HG03108 (cell line): ENCODE data around the gene HPCAL4.
A peak's percentile ranks its signal among the peaks of the same experiment; 100 is the strongest.

Source experiments
- ATAC-seq: cut with Tn5 transposase; IDR thresholded peaks from one replicate; pipeline ENCODE4 v1.9.1; 2021; ENCODE audit warnings: moderate library complexity; ENCODE audit not compliant: unreplicated experiment

Gene HPCAL4

DNA sequence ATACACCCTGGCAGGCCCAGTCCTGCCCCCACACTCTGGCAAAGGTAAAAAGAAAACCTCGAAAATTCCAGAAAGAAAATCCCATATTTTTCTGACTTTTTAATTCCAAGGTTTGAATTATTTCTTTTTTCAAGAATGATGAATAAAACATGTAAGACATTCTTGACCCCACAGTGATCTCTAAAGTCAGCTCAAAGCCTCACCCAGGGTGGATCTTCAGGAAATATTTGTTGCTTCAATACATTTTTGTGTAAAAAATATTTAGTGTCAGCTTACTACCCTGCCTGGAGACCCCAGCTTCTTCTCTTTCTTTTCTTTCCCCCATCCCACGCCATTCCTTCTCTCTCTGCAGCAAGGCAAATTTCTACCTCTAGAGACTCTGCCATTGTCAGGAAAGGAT lies 12.3 kb downstream of the HPCAL4 start:
- no peak for ATAC-seq

DNA sequence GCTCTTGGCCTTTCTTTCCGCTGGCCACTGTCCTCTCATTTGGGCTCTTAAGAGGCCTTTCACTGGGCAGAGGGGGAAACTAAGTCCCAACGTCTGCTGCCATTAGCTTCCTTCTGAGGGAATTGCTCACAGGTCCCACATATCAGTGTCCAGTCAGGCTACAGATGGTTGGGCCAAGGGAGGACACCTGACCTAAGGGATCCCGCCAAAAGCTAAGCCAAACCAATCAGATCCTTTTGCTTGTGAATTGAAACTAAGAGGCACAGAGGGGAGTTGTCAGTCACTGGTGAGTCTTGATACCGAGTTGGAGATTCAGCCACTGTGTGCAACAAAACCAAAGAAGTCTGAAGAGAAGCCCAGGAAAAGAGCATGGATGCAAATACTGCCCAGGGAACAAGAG lies 13.6 kb downstream of the HPCAL4 start:
- ATAC-seq: no peak

DNA sequence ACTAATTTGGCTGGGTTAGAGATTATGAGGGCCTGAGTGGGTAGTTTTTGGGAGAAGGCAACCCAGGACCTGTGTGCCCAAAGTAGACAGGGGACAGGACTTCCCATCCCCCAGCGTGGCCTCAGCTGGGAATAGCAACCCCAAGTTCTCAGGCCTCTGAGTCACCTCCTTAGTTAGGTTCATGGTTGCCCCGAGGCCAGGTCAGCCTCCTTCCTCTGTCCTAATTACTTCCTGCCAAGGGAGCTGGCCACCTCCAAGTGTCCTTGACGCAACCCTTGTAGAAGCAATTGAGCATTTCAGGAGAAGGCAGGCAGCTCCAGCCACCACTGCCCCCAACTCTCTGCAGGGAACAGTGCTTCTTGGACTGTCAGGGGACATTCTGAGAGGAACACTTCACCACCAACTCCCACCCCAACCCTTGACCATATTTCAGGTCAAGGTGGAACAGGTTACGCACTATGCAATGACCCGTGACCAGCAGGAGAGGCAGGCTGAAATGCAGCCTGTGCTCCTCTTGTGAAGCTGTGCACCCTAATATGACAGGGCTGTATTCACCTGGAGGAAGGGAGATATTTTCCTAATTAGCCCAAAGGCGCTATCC lies 14.2 kb downstream of the HPCAL4 start:
- no peak for ATAC-seq

DNA sequence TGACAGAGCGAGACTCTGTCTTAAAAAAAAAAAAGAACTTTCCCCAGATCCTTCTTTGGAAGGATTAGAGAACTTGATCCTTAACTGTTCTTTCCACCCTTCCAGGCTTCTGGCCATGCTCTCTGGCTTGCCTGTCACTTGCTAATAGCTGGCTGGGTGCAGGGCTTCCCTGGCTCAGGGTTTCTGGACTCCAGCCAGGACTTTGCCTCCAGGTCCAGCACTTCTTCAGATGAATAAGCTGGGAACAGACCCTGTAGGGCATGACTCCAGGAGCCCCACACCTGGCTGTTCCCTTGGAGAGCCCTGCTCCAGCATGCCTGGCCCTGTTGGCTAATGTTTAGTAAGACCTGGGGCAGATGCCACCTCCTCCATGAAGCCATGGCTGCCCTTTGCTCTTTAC lies 16.0 kb downstream of the HPCAL4 start:
- ATAC-seq: no peak

DNA sequence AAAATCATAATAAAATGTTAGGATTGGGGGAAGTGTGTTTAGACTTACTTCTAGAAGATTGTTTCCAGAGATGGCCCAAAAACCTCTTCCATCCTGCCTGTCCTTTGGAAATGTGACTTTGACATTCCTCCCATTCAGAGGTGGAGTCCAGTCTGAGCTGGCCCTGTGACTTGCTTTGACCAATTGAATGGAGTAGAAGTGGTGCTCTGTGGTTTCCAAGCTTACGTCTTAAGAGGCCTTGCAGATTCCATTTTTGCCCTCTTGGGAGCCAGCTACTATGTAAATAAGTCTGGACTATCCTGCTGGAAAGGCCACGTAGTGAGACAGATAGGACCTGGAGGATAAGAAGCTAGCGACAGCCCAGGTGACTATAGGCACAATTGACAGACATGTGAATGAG lies 18.0 kb downstream of the HPCAL4 start:
- no peak for ATAC-seq

DNA sequence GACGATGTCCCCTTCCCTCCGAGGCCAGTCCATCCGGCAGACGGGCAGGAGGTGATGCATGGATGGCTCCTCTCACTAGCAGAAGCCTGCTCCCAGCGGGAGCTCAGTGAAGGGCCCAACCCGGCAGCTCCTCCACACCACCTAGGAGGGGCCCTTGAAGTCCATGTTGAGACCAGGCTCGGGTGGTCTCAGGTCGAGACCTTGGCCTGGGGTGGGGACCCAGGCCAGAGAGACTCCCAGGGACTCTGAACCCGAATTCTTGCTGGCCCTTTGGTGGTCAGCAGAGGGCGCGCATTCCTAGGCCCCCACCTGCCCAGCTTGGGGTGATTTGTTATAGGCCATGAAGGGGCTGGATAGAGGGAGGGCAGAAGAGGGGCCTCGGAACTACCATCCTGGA lies 18.7 kb downstream of the HPCAL4 start:
- ATAC-seq: no peak

DNA sequence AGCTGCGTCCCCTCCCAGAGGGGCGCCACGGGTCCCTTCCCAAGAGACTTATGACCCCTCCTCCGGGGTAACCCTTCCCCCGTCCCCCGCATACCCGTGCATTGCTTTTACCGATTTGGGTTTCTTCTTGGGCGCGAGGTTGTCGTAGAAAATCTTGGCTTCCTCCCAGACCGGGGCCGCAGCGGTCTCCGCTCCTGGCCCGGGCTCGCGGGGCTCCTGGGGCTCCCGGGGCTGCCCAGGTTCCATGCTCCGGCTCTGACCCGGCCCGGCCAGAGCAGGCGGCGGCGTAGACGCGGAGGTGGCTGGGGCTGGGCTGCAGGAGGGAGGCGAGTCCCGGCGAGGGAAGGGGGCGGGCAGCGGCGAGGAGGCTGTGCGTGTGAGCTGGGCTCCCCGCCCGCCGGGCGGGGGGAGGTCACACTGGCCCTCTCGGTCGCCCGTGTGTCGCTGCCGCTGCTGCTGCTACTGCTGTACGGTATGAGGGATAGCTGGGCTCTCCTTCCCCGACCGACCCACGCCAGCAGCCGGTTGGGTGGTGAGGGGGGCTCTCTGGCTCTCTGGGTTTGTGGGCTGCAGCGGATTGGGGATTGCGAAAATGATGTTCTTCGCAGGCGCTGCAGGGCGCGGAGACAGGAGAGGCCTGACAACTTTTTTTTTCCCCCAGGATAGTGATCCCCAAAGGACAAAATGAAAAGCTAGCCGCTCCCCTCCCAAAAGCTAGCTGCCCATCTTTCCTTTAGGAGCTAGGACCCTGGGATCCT lies 19.3 kb downstream of the HPCAL4 start, which contains the start of gene NT5C1A:
NT5C1A (minus strand) TSS at position 315 of the 758 bp plus-strand sequence; CDS start at position 246, 69 bp downstream.
- no peak for ATAC-seq

DNA sequence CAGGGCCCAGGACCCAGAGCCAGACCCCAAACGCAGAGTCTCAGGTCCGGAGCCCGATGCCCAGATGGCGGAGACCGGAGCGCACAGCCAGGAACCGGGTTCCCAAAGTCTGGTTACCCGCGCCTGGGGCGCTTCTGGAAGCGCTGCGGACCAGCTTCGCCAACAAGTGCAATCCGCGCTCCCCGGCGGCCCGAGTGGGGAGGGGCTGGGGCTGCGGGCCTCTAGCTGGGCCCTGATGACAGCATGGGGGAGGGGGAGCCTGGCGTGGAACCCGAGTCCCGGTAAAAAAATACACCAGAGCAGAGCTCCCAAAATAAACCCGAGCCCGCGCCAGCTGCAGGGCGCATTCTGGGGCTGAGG lies 19.8 kb downstream of the HPCAL4 start:
- ATAC-seq: no peak

DNA sequence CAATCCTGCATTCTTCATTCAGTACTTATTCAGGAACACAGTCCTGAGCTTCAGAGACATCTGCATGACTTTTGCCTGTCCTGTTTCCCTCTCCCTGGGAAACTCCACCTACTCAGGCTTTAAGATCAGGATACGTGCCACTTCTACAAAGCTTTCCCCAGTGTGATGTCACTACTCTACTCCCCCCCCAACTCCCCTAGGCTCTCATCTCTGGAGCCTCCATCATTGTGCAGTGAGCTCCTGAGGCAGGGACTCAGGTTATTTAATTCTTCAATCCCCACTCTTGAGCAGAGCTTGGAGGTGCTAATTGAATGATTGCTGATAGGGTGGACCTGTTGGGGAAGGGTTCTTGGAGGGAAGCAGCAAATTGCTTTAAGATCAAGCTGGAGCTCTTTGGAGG lies 20.5 kb downstream of the HPCAL4 start:
- ATAC-seq: no peak

DNA sequence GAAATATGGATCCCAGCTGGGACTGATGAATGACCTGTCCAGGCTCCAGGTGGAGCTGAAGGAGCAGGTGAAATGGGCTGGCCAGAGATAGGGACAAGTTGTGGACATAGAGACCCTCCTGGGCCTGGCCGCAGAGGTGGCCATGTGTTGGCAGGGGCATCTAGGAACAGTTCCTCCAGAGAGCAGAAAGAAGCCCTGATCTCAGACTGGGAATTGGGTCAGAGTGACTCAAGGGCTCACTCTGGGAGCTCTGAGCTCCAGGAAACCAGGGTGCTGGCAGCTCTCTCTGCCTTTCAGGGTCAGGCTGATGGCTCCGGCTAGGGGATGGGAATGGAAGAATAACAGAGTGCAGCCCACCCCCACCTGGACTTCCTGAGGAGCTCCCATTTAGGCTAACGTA lies 22.3 kb downstream of the HPCAL4 start:
- ATAC-seq: no peak

DNA sequence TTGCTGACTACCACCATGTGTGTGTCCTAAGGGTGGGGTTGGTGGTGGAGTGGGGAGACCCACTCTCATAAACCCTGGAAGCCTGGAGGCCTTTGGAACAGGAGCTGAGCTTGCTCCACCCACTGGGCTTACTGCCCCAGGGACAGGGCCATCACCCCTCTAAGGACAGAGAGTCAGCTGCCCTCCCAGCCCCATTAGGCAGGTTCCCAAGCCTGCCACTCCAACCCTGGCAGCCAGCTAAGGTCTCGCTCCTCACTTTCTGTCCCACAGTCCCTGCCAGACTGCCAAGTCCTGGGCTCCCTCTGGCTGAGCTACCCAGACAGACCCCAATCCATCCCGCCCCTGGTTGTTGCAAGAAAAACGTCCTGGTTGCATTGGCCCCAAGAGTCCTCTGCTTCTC lies 23.1 kb downstream of the HPCAL4 start:
- no peak for ATAC-seq

DNA sequence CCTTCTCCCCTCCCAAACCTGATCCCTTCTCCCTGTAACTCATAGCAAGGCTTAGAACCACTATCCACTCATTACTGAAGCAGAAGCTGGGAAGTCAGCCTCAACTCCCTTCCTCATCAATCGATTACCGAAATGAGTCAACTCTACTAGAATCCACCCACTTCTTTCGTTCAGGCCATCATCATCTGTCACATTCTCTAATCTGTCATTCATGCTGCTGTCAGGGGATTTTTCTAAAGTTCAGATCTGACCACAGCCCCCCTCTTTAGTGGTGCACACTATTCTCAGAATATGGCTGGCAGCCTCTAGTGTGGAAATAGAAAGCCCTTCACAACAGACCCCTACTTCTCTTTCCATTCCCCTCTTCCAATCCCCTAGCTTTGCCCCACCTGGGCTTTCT lies 24.5 kb downstream of the HPCAL4 start:
- ATAC-seq: peak; percentile 79

DNA sequence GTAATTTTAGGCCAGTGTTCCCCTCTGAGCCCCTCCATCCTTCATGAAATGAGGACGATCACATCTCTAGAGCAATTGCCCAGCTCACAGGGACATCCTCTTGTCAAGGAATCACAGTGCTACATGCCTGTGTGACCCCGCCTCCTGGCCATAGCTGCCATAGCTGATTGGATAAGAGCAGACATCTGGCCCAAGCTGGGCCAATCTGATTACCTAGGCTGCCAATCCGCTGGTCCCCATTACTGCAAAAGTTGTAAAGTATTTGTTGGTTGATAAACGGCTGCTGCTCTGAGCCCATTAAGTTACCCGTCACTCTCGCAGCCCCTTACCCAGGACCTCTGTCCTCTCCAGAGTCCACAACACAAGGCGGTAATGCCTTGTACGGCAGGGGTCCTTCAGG lies 27.7 kb downstream of the HPCAL4 start:
- ATAC-seq: no peak

DNA sequence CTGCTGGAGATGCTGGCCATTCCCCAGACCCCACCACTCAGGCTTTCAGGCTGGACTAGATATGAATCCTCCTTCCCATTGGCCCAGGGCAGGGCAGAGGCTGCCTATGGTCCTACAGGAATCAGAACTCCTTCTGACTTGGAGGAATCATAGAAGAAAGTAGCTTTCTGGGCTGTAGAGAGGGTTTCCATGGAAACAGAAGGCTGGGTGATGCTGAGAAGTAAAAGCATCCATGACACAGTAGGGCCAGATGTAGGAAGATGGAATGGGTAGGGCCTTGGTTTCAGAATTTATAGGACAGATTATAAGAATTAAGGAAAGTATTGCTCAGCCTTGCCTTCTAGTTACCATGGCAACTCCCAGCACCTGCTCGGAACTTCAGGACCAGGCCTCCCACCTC lies 28.4 kb downstream of the HPCAL4 start:
- ATAC-seq: no peak

DNA sequence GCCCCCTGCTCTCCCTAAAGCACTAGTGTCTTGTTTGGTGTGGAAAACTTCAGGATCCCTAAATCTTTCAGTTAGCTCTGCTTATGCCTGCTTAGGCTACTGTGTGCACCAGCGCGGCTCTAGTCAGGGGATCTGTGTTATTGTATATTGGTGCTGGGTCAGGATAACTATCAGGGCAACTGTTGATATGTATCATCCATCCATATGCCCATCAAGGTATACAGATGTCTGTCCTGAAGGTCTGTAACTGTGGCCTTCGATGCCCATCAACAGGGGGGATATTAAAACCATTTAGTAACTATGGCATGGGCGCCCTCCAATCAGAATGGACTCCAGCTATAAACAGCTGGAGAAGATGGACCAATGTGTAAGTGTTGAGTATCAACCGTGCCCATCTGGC lies 31.7 kb downstream of the HPCAL4 start:
- ATAC-seq: no peak

DNA sequence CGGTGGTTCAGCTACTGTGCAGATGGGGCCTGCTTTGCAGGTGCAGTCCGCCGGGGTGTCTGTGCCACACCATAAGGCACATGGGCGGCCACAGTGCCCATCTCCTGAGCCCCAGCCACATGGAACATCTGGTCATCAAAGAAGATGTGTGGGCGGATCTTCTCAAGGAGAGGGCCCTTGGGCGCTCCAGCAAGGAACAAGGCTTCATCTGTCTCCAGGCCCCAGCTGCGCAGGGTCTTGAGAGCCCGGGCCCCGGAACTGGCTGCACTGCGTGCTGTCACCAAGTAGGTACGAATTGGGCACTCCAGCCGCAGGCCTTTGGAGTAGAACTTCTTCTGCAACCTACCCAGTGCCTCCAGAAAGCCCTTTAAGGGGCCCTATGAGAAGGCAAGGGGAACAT lies 32.1 kb downstream of the HPCAL4 start:
- no peak for ATAC-seq

DNA sequence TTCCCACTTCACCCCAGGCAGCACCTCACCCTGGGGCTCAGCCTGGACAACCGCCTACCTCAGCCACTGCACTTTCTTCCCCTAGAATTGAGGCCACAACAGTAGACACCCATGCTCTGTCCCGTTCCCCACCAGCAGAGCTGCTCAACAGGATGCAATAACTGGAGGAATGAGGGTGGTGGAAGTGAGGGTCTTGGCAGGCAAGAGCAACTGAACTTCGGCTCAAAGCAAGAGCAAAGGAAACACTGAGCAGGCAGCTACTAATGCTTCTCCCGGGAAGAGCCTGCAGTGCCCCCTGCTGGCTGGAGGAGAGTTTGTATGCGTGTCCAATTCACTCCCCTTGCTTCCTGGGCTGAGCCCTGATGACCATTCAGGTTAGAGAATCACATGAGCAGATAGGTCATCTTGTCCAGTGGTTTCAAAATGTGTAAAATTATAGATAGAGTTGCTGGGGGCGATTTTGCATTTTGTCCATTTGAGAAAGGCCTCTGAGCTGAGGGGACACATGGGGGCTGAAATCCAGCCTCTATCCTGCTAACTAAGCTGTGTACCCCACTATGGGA lies 33.2 kb downstream of the HPCAL4 start:
- ATAC-seq: no peak

DNA sequence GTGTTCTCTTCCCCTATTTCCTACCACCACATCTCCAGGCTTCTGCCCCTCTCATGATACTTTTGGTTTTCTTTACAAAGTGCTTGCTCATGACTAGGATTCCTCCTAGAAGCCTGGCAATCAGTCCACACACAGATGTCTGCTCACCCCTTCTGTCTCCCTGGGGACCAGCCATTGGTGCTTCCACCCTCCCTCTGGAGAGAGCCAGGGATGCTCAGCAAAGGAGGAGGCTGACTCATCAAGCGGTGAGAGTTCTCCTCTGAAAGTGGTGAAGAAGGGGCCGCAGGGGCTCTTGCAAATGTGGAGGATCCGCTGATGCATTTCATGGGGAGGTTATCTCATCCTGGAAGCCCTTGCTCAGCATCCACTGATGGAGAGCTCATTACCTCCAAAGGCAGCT lies 33.8 kb downstream of the HPCAL4 start:
- no peak for ATAC-seq

DNA sequence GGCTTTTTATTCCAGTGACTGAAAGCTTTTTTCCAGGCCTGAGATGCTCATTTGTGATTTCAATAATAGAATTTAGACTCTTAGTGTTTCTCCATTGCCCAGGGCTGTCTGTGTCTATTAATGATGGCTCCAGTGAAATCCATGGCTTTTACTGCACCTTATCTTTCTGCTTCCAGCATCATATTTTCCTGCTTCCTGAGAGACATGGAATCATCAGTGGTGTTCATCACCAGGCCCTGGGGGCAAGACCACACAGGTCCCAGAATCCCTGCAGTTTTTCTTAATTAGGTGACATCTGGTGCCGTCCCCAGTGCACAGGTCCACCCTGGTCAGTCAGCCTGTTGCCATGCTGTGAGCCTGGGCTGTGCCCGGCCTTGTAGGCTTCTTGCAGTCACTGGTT lies 34.8 kb downstream of the HPCAL4 start:
- ATAC-seq: no peak

DNA sequence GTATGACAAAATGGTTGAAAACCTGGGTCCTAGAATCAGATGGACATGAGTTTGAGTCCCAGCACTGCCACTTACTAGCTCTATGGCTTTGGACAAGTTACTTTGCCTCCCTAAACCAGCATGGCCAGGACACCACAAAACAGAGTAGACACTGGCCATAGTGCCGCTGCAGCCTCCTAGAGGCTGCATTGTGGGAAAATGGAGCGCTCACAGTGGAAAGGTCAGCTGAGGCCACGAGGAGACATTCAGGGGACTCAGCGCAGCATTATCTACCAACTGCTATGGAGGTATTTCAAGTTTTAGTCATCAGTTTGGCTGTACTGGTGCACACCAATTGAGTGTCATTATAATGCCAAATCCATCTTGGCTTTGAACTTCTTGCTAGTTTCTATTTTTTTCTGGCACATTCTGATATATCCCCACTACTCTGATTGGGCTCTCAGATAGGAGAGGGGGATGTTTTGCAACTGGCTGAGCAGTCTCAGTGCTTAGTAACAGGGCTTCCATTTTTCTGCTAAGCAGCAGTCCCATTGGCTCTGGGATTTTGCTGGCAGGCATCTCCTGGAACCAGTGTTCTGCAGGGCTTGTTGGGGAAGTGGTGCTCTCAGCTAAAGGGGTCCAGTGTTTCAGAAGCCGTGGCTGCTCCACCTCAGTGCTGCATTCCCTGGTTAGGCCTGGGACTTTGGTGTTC lies 35.5 kb downstream of the HPCAL4 start:
- ATAC-seq: no peak

DNA sequence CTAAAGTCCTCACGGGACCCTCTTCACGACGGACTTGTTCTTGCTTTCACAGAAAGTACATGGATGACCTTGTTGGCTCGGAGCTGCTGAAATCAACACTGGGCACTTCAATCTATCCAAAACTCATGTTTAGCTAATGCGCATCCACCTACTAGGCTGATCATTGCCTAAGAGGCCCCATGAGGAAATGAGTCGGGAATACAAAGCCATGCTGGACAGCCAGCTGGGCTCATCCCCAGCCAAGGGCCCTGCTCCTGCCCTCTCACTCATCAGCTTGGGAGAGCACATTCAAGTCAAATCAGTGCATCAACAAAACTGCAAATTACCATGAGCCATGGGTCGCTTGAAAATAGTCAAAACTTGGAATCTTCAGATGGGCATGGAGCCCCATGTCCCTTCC lies 36.9 kb downstream of the HPCAL4 start:
- no peak for ATAC-seq

DNA sequence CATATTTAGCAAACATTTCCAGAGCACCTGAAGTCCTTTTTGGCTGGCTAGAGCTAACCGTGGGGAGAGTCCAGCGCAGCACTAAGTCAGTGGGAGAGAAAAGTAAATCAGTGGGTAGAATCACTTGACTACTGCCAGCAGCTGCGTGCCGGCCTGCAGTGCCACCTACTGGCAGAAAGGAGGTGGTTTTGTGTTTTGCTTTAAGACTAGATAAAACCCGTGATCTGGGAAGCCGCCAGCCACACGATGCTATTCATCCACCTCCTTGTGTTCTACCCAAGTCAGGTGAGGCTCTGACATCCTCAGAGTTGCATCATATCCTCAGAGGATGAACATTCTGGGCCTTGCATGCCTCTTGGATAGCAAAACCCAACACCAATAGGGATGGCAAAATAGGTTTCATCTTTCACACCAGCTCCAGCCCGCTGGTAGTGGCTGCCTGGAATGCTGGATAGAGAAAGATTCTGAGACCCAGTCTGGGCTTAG lies 37.6 kb downstream of the HPCAL4 start:
- ATAC-seq: no peak
